Nephron (organoid): Measurements from ENCODE around the gene XRCC5.

Source experiments
- H3K27ac Mint-ChIP-seq, 3 experiments: 2 replicates each; pipeline ENCODE4 v1.8.0; 2020; ENCODE audit warnings: mixed read lengths in 3 of 3, mild to moderate bottlenecking in 2 of 3, moderate library complexity in 1 of 3
- H3K27me3 Mint-ChIP-seq: 2 replicates; pipeline ENCODE4 v1.8.0; 2021; ENCODE audit warnings: low read depth, mild to moderate bottlenecking, moderate library complexity, mixed read lengths
- H3K36me3 Mint-ChIP-seq: 2 replicates; pipeline ENCODE4 v1.8.0; 2020; ENCODE audit warnings: low read depth, mixed read lengths
- H3K4me1 Mint-ChIP-seq: 2 replicates; pipeline ENCODE4 v1.8.0; 2020; ENCODE audit warnings: mixed read lengths
- H3K4me3 Mint-ChIP-seq, 3 experiments: 2 replicates each; pipeline ENCODE4 v1.8.0; 2020; ENCODE audit warnings: mild to moderate bottlenecking in 3 of 3, mixed read lengths in 3 of 3, moderate library complexity in 2 of 3
- H3K9me3 Mint-ChIP-seq: 2 replicates; pipeline ENCODE4 v1.8.0; 2020; ENCODE audit warnings: mixed read lengths
- TF ChIP-seq, protein P1 (sequence below), 3 experiments: fragments of 200-600 bp; sonication (generic); IDR thresholded peaks; one replicate each; pipeline ENCODE4 v1.5.0; 2021; ENCODE audit warnings: antibody characterized with exemption in 3 of 3; ENCODE audit not compliant: unreplicated experiment in 3 of 3

The XRCC5 gene

DNA sequence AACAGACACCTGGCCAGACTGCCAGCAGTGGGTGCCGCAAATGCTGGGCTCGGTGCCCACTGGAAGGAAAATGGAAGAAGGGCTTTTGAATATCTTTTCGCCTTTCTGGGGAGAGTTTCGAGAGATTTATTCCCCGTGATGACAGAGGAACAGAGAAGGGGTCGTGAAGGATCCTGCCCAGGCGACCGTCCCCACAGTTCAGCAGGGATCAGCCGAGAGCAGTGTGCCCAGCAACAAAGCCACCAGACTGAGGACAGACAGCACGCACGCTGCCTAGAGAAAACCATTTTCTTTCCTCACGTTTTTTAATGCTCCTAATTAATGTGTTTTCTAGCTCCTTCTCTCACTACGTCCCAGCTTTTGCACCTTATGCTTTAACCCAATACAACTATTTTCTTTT, 47.7 kb downstream of the XRCC5 start:
- Mint-ChIP-seq H3K9me3 (no peaks in the 10 kb centered on the region), H3K27me3 (no peaks in the 10 kb centered on the region), H3K4me1 (no peaks in the 10 kb centered on the region), H3K36me3 (peaks cover 83% of the 10 kb centered on the region), H3K4me3 (no peak overlapping the region), H3K27ac (no peak overlapping the region)
- TF ChIP-seq, protein P1, sequence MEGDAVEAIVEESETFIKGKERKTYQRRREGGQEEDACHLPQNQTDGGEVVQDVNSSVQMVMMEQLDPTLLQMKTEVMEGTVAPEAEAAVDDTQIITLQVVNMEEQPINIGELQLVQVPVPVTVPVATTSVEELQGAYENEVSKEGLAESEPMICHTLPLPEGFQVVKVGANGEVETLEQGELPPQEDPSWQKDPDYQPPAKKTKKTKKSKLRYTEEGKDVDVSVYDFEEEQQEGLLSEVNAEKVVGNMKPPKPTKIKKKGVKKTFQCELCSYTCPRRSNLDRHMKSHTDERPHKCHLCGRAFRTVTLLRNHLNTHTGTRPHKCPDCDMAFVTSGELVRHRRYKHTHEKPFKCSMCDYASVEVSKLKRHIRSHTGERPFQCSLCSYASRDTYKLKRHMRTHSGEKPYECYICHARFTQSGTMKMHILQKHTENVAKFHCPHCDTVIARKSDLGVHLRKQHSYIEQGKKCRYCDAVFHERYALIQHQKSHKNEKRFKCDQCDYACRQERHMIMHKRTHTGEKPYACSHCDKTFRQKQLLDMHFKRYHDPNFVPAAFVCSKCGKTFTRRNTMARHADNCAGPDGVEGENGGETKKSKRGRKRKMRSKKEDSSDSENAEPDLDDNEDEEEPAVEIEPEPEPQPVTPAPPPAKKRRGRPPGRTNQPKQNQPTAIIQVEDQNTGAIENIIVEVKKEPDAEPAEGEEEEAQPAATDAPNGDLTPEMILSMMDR (IDR thresholded peaks at IDR 0.05; ENCODE audit: unreplicated experiment in 3 of 3): no peak

DNA sequence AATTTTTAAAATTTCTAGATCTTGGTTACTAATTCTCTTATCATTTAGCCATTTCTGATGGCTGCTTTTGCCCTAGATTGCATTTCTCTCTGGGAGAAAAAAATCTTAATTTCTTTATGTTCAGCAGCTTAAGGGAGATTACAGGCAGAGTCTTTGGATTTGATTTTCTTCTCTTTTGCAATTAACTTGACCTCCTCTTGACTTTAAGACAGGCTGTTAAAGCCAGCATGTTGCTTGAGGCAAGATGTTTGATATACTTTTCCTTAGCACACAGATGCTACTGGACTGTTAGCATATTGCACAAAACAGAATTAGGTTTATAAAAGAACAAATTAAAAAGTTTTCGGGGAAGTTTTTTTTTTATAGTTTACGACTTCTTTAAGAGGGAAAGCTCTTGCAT, 50.0 kb downstream of the XRCC5 start:
- Mint-ChIP-seq H3K4me3 (no peak overlapping the region), H3K27me3 (no peaks in the 10 kb centered on the region), H3K36me3 (peaks cover 89% of the 10 kb centered on the region), H3K27ac (no peak overlapping the region), H3K9me3 (no peaks in the 10 kb centered on the region), H3K4me1 (no peaks in the 10 kb centered on the region)
- TF ChIP-seq, protein P1 (IDR thresholded peaks at IDR 0.05; ENCODE audit: unreplicated experiment in 3 of 3): no peak

DNA sequence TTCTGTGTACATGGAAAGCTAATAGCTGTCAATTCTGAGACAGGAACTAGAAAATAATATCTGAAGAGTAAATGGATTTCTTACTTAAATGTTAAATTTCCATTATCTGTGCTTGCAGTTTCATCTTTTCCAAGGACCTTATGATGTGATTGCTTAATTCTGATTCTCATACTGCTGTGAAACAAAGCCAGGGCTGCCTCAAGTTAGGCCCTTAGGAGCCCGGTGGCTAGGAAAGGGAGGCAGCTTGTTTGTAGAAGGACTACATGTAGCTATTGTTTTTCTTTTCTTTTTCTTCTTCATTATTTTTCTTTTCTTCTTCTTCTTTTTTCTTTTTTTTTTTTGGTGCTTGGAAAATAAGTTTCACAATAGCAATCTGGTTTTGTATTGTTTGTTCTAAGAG, 50.5 kb downstream of the XRCC5 start:
- Mint-ChIP-seq H3K4me1 (no peaks in the 10 kb centered on the region), H3K27me3 (no peaks in the 10 kb centered on the region), H3K9me3 (no peaks in the 10 kb centered on the region), H3K27ac (no peak overlapping the region), H3K36me3 (peaks cover 89% of the 10 kb centered on the region), H3K4me3 (no peak overlapping the region)
- TF ChIP-seq, protein P1 (IDR thresholded peaks at IDR 0.05; ENCODE audit: unreplicated experiment in 3 of 3): no peak

DNA sequence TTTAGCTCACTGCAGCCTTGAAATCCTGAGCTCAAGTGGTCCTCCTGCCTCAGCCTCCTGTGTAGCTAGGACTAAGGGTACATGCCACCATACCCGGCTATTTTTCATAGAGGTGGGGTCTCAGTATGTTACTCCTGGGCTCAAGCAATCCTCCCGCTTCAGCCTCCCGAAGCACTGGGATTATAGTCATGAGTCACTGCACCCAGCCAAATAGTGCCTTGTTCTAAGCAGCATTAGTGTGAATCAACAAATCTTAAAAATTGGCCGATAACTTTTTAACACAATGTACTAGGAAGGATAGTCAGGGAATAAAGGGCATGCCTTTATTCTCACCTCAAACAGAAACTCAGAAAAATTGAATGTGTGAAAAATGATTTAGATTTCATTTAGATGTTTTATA, 51.6 kb downstream of the XRCC5 start:
- Mint-ChIP-seq H3K4me3 (no peak overlapping the region), H3K27me3 (no peaks in the 10 kb centered on the region)

DNA sequence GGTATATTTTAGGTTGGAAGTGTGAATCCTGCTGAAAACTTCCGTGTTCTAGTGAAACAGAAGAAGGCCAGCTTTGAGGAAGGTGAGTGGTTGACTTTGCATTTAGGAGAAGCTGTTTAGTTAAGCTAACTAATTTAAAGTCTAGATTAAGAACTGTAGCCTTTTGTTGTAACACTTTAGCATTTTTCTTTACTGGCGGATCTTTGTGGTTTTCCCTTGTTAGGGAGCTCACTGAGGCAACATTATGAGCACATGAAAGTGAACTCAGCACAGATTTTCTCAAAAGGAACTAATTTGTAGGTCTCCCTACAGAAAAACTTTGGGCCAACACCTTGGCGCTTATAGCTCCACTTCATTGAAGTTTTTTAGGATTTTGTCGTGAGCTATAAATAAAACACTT, 52.8 kb downstream of the XRCC5 start:
- H3K27me3 Mint-ChIP-seq: no peaks in the 10 kb centered on the region
- no peaks in the 10 kb centered on the region for H3K9me3 Mint-ChIP-seq
- H3K4me3 Mint-ChIP-seq: no peak overlapping the region
- H3K27ac Mint-ChIP-seq: no peak overlapping the region
- H3K36me3 Mint-ChIP-seq: peaks cover 89% of the 10 kb centered on the region
- TF ChIP-seq, protein P1 (IDR thresholded peaks at IDR 0.05; ENCODE audit: unreplicated experiment in 3 of 3): no peak
- H3K4me1 Mint-ChIP-seq: no peaks in the 10 kb centered on the region

More for the DNA sequence above, 51.6 kb downstream of the XRCC5 start:
- Mint-ChIP-seq H3K4me1 (no peaks in the 10 kb centered on the region), H3K27ac (no peak overlapping the region), H3K9me3 (no peaks in the 10 kb centered on the region), H3K36me3 (peaks cover 92% of the 10 kb centered on the region)
- TF ChIP-seq, protein P1 (IDR thresholded peaks at IDR 0.05; ENCODE audit: unreplicated experiment in 3 of 3): no peak

DNA sequence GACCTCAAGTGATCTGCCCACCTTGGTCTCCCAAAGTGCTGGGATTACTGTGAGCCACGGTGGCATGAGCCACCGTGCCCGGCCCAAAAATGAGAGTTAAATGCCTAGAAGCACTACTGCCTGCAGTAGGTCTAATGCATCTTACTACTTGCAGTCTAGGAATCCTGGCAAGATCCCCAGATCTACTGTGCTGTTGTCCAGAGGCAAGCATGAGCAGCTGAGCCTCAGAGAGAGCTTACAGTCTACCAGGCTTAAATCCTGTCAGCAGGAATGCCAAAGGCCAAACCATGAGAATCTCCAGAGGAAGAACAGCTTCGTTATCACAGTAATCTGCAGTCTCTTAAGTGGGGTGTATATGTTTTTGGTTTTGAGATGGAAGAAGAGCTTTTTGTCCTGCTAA, 54.4 kb downstream of the XRCC5 start:
- Mint-ChIP-seq H3K9me3 (no peaks in the 10 kb centered on the region), H3K36me3 (peaks cover 89% of the 10 kb centered on the region), H3K27ac (no peak overlapping the region), H3K4me3 (no peak overlapping the region), H3K27me3 (no peaks in the 10 kb centered on the region), H3K4me1 (no peaks in the 10 kb centered on the region)
- TF ChIP-seq, protein P1 (IDR thresholded peaks at IDR 0.05; ENCODE audit: unreplicated experiment in 3 of 3): no peak
